IgD-negative memory B cell (primary cell): ENCODE measurements around the gene ZNRF2. TPM values are rescaled to one million over a fixed set of nuclear protein-coding genes. Genes with fewer than 3 reads are reported as not detected.
"Not testable (repeated sequence)": the region's sequence is repeated elsewhere in the genome, so short reads cannot be mapped to it uniquely, and the experiment has no call there.

Experiments used
- H3K27ac Mint-ChIP-seq, 3 donors: one replicate each; pipeline ENCODE4 v1.8.0; 2020 to 2022; ENCODE audit warnings: mild to moderate bottlenecking in 3 of 3, mixed read lengths in 3 of 3, moderate library complexity in 1 of 3
- H3K27me3 Mint-ChIP-seq: one replicate; pipeline ENCODE4 v1.8.0; 2021; ENCODE audit warnings: mixed read lengths
- H3K36me3 Mint-ChIP-seq: one replicate; pipeline ENCODE4 v1.8.0; 2020; ENCODE audit warnings: mild to moderate bottlenecking, mixed read lengths
- H3K4me1 Mint-ChIP-seq, 3 donors: one replicate each; pipeline ENCODE4 v1.8.0; 2020 to 2022; ENCODE audit warnings: mixed read lengths in 3 of 3, mild to moderate bottlenecking in 1 of 3
- H3K4me3 Mint-ChIP-seq, 4 donors: one replicate each; pipeline ENCODE4 v1.8.0; 2020 to 2022; ENCODE audit warnings: mild to moderate bottlenecking in 4 of 4, mixed read lengths in 4 of 4, moderate library complexity in 3 of 4
- H3K9me3 Mint-ChIP-seq, 3 donors: one replicate each; pipeline ENCODE4 v1.8.0; 2020 to 2021; ENCODE audit warnings: mixed read lengths in 3 of 3, mild to moderate bottlenecking in 1 of 3
- polyA plus RNA-seq: library from polyadenylated mRNA; unstranded; fragments of 300-500 nt; fragmentation: Illumina TruSeq; gene quantifications from one replicate; pipeline ENCODE4 v1.2.3, GENCODE V29; 2021

The ZNRF2 gene
- polyA plus RNA-seq, 1 donor from 2014 or later, result 1.9 TPM

GRCh38 chr7:30252885-30253795, 31.3 kb upstream of the ZNRF2 start:
- Mint-ChIP-seq H3K9me3 (no peaks in the 10 kb centered on the region), H3K27ac (no peak overlapping the region), H3K4me1 (peaks cover 2 to 5% (median 4%) of the 10 kb centered on the region in 3 donors), H3K4me3 (no peak overlapping the region), H3K27me3 (no peaks in the 10 kb centered on the region), H3K36me3 (peaks cover 12% of the 10 kb centered on the region)

- no peaks in the 10 kb centered on the region for H3K27me3 Mint-ChIP-seq
- no peaks in the 10 kb centered on the region for H3K9me3 Mint-ChIP-seq
- H3K4me1 Mint-ChIP-seq, result peaks cover 0 to 5% (median 0%) of the 10 kb centered on the region in 3 donors
- H3K4me3 Mint-ChIP-seq, result no peak overlapping the region
- H3K36me3 Mint-ChIP-seq, result peaks cover 13% of the 10 kb centered on the region
- H3K27ac Mint-ChIP-seq, result no peak overlapping the region
These were observed 30.6 kb upstream of the ZNRF2 start for GRCh38 chr7:30253796-30254165.

DNA sequence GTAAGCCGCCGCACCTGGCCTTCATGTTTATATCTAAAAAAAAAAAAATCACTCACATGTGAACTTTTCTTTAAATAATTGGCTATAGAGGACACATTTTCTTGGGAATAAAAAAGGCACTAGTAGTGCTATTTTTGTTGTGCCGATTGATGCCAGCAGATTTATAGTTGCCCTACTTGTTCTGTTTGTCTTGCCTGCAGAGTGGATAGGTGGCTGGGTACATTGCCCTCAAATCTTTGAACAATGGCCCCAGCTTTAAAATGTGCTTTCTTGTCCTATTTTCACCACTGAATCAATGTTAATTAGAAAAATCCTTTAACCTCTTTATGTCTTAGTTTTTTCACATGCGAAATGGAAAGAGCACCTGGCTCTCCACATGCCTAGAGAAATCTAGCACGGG, 30.1 kb upstream of the ZNRF2 start:
- no peaks in the 10 kb centered on the region for H3K9me3 Mint-ChIP-seq
- H3K4me3 Mint-ChIP-seq, result no peak overlapping the region
- no peaks in the 10 kb centered on the region for H3K27me3 Mint-ChIP-seq
- H3K36me3 Mint-ChIP-seq, result peaks cover 18% of the 10 kb centered on the region
- H3K4me1 Mint-ChIP-seq, result peaks cover 0 to 5% (median 0%) of the 10 kb centered on the region in 3 donors
- no peak overlapping the region for H3K27ac Mint-ChIP-seq

GRCh38 chr7:30254717-30255063, 29.7 kb upstream of the ZNRF2 start:
- no peaks in the 10 kb centered on the region for H3K9me3 Mint-ChIP-seq
- H3K27me3 Mint-ChIP-seq, result no peaks in the 10 kb centered on the region
- H3K27ac Mint-ChIP-seq, result no peak overlapping the region
- H3K4me3 Mint-ChIP-seq, result no peak overlapping the region
- peaks cover 0 to 5% (median 0%) of the 10 kb centered on the region in 3 donors for H3K4me1 Mint-ChIP-seq
- H3K36me3 Mint-ChIP-seq, result peaks cover 17% of the 10 kb centered on the region

DNA sequence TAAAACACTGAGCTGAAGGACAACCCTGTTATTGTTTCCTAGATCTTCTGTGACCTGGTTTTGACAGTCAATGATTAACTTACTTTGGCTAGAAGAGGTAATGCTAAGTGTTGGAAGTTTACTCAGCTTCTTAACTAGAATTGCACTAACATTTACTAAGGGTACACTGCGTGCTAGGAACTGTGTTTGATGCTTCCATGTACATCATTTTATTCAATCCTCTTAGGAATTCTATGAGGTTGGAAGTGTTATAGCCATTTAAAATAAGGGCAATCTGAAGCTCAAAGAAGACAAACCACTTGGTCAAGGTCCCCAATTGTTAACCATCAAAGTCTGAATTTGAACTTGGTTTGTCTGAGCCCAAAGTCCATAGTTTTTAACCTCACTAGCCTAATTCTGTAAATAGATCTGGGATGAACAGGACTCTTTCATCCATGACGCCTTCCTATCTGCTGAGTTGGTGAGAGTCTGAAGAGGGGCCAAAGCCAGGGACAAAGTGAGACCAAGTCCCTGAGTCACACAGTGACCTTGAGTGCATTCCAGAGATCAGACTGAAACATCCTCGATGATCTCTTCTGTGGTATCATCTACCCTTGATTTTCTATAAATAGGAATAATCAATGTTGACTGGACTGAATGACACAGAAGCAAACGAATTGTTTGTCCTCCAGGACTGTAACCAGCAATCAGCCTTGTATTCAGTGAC, 29.2 kb upstream of the ZNRF2 start:
- Mint-ChIP-seq H3K9me3 (no peaks in the 10 kb centered on the region), H3K27me3 (no peaks in the 10 kb centered on the region), H3K4me3 (no peak overlapping the region), H3K36me3 (peaks cover 18% of the 10 kb centered on the region), H3K27ac (peak overlapping the region in 1 of 3 donors; percentile 40), H3K4me1 (peaks cover 0 to 5% (median 0%) of the 10 kb centered on the region in 3 donors)

DNA sequence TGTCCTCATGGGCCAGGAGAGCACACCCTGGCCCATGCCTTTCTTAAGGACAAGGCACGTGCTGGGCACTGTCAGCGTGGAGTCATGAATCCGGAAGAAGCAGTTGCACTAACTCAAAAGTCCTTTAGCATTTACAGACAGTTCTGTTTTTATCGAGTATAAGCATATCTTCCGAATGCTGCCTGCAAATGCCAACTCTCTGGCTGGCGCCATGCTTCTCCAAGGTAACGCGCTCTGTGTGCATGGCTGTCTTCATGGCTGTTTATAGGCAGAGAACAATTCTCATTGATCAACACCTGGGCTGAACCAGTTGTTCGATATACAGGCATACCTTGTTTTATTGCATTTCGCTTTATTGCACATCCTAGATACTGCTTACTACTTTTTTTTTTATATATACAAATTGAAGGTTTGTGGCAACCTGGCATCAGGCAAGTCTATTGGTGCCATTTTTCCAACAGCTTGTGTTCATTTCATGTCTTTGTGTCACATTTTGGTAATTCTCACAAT, 28.0 kb upstream of the ZNRF2 start:
- Mint-ChIP-seq H3K4me1 (no peaks in the 10 kb centered on the region), H3K27me3 (no peaks in the 10 kb centered on the region), H3K36me3 (peaks cover 18% of the 10 kb centered on the region), H3K4me3 (no peak overlapping the region), H3K9me3 (no peaks in the 10 kb centered on the region), H3K27ac (no peak overlapping the region)

DNA sequence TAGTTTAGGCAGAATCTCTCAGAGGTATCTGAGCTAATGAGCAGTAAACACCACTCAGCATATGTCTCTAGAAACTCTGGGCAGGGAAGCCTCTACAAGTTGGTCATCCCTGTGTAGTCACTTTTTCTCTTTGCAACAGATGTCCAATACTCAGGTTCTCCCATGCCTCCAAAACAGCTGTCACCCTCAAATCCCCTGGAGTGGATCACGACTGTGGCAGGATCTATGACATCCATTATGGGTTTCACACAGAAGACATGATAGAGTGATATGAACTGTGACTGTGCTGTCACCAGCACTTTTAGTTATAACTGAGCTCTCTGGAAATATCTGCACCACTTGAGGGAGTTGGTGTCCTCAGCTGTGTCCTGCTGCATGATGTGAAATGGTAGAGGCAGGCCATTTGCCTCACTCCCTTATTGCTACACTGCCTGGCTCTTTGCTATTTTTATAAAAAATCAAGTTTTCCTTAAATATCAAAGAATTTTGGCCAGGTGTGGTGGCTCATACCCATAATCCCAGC, 24.1 kb upstream of the ZNRF2 start:
- H3K9me3 Mint-ChIP-seq, result no peaks in the 10 kb centered on the region
- H3K4me1 Mint-ChIP-seq, result peaks cover 0 to 4% (median 0%) of the 10 kb centered on the region in 3 donors
- H3K36me3 Mint-ChIP-seq, result peaks cover 20% of the 10 kb centered on the region
- H3K27me3 Mint-ChIP-seq, result no peaks in the 10 kb centered on the region
- no peak overlapping the region for H3K27ac Mint-ChIP-seq
- H3K4me3 Mint-ChIP-seq, result no peak overlapping the region

- no peaks in the 10 kb centered on the region for H3K9me3 Mint-ChIP-seq
- H3K27ac Mint-ChIP-seq, result no peak overlapping the region
- H3K36me3 Mint-ChIP-seq, result peaks cover 18% of the 10 kb centered on the region
- peaks cover 7% of the 10 kb centered on the region in 3 donors for H3K4me1 Mint-ChIP-seq
- H3K27me3 Mint-ChIP-seq, result no peaks in the 10 kb centered on the region
- H3K4me3 Mint-ChIP-seq, result peak overlapping the region in 1 of 4 donors; percentile 49
These were observed 21.2 kb upstream of the ZNRF2 start for GRCh38 chr7:30263090-30263710.

DNA sequence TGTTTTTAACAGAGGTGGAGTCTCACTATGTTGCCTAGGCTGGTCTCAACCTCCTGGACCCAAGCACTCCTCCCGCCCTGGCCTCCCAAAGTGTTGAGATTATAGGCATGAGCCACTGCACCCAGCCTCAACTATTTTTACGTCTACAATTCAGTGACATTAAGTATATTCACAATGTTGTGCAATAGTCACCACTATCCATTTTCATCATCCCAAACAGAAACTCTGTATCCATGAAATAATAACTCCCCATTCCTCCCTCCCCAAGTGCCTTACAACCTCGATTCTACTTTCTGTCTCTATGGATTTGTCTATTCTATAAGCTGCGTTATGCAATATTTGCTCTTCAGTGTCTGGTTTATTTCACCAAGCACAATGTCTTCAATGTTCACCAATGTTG, 20.3 kb upstream of the ZNRF2 start:
- H3K9me3 Mint-ChIP-seq, result no peaks in the 10 kb centered on the region
- H3K27me3 Mint-ChIP-seq, result no peaks in the 10 kb centered on the region
- peaks cover 7 to 8% (median 7%) of the 10 kb centered on the region in 3 donors for H3K4me1 Mint-ChIP-seq
- peaks cover 14% of the 10 kb centered on the region for H3K36me3 Mint-ChIP-seq
- H3K27ac Mint-ChIP-seq, result no peak overlapping the region
- H3K4me3 Mint-ChIP-seq, result no peak overlapping the region

- H3K27ac Mint-ChIP-seq, H3K9me3 Mint-ChIP-seq, H3K36me3 Mint-ChIP-seq, H3K4me1 Mint-ChIP-seq, H3K4me3 Mint-ChIP-seq, H3K27me3 Mint-ChIP-seq: not testable (repeated sequence)
These were observed 19.2 kb upstream of the ZNRF2 start for GRCh38 chr7:30265189-30265588.

- H3K27me3 Mint-ChIP-seq, result no peaks in the 10 kb centered on the region
- H3K36me3 Mint-ChIP-seq, result peaks cover 14% of the 10 kb centered on the region
- H3K4me3 Mint-ChIP-seq, result no peak overlapping the region
- no peak overlapping the region for H3K27ac Mint-ChIP-seq
- peaks cover 8 to 14% (median 13%) of the 10 kb centered on the region in 3 donors for H3K4me1 Mint-ChIP-seq
- no peaks in the 10 kb centered on the region for H3K9me3 Mint-ChIP-seq
These were observed 17.7 kb upstream of the ZNRF2 start for GRCh38 chr7:30266686-30267085.

DNA sequence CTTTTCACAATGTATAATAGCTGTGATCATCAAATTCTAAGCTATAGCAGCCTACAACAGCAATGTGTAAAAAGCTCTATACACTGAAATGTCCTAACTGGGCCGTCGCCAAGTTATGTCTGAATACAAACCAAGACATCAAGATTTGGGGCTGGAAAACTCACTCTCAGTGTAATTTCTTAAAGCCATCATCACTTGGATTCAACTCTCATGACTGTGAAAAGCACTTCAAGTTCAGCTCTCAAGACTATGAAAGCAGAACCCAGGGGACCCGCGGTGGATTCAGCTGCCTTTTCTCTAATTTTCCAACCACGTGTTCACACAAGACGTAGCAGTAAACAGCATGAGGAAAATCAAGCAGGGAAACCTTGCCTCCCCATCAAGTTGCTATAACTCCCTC, 15.8 kb upstream of the ZNRF2 start:
- peak overlapping the region in 1 of 3 donors; percentile 5 for H3K27ac Mint-ChIP-seq
- H3K36me3 Mint-ChIP-seq, result peaks cover 11% of the 10 kb centered on the region
- no peaks in the 10 kb centered on the region for H3K9me3 Mint-ChIP-seq
- no peak overlapping the region for H3K4me3 Mint-ChIP-seq
- H3K4me1 Mint-ChIP-seq, result peaks cover 8 to 14% (median 10%) of the 10 kb centered on the region in 3 donors
- no peaks in the 10 kb centered on the region for H3K27me3 Mint-ChIP-seq

DNA sequence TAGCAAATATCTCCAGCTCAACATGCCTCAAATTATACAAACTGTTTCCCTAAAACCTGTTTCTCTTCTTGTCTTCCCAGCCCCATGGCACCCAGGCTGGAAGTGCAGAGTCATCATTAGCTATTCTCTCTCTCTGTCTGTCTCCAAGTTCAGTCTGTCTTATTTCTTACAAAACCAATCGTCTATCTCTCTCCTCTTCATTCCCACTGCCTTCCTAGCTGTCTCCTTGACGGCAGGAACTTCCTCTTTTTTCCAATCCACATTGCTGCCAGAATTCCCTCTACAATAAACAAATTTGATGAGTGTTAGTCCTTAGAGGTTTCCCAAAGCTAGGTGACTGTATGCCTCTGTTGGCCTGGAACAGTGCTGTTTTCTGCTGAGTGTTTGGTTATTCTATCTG, 14.9 kb upstream of the ZNRF2 start:
- Mint-ChIP-seq H3K9me3 (no peaks in the 10 kb centered on the region), H3K4me3 (no peak overlapping the region)

GRCh38 chr7:30270921-30271320, 13.5 kb upstream of the ZNRF2 start:
- H3K36me3 Mint-ChIP-seq, result peaks cover 7% of the 10 kb centered on the region
- no peaks in the 10 kb centered on the region for H3K27me3 Mint-ChIP-seq
- H3K9me3 Mint-ChIP-seq, result no peaks in the 10 kb centered on the region
- no peak overlapping the region for H3K27ac Mint-ChIP-seq
- H3K4me1 Mint-ChIP-seq, result peaks cover 8 to 14% (median 10%) of the 10 kb centered on the region in 3 donors
- H3K4me3 Mint-ChIP-seq, result peak overlapping the region in 1 of 4 donors; percentile 17

More for the DNA sequence above, 14.9 kb upstream of the ZNRF2 start:
- Mint-ChIP-seq H3K27ac (no peak overlapping the region), H3K4me1 (peaks cover 8 to 14% (median 10%) of the 10 kb centered on the region in 3 donors), H3K36me3 (peaks cover 11% of the 10 kb centered on the region), H3K27me3 (no peaks in the 10 kb centered on the region)

- Mint-ChIP-seq H3K9me3 (no peaks in the 10 kb centered on the region), H3K27ac (no peak overlapping the region), H3K4me3 (no peak overlapping the region), H3K36me3 (peaks cover 7% of the 10 kb centered on the region), H3K27me3 (no peaks in the 10 kb centered on the region), H3K4me1 (peaks cover 4 to 11% (median 8%) of the 10 kb centered on the region in 3 donors)
These were observed 12.3 kb upstream of the ZNRF2 start for GRCh38 chr7:30272126-30272525.
